GM21528 (cell line): ENCODE results near the gene MICALL2.

Experiments
- ATAC-seq: cut with Tn5 transposase; IDR thresholded peaks from one replicate; pipeline ENCODE4 v1.9.1; 2021; ENCODE audit warnings: mild to moderate bottlenecking, moderate library complexity; ENCODE audit not compliant: unreplicated experiment, low FRiP score

MICALL2 gene

DNA sequence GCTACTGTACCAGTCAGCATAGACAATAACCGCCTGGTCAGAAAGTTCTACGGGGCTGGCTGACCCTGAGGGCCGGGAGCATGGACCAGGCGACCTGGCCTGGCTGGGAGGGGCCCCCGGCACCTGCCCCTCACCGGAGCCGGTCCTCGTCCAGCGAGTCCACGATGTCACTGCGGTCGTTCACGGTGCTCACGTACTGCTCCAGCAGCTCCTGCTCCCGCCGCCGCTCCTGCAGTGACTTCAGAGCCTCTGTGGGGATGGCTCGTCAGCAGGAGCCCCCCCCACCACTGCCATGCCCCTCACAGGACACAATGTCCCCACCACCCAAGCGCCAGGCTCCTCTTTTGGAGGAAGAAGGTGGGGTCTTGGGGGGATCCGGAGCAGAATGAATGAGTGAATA is 22.7 kb downstream of the MICALL2 start:
- no peak for ATAC-seq

- ATAC-seq: no peak
These were observed 24.2 kb downstream of the MICALL2 start for GRCh38 chr7:1434891-1435670.

DNA sequence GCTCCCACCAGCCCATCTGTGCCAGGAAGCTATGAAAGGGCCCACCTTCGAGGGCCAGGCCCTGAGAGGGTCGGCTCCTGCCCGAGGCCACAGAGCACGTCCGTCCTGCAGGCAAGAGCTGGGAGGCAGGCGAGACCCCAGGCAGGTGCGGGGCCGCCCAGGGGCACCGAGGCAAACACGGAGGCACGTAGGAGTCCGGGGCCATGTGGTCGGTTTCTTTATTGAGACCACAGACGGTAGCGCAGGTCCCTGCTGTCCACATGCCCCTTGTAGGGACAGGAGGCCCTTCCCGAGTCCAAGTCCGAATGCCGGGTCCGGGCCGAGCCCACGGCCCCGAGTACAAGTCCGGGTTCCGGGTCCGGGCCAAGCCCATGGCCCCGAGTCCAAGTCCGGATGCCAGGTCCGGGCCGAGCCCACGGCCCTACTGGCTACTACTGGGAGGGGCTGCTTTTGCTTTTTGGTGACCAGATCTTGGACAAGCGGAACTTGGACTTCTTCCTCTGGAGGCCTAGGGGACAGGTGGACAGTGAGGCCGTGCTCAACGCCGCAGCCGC is 25.0 kb downstream of the MICALL2 start:
- no peak for ATAC-seq

DNA sequence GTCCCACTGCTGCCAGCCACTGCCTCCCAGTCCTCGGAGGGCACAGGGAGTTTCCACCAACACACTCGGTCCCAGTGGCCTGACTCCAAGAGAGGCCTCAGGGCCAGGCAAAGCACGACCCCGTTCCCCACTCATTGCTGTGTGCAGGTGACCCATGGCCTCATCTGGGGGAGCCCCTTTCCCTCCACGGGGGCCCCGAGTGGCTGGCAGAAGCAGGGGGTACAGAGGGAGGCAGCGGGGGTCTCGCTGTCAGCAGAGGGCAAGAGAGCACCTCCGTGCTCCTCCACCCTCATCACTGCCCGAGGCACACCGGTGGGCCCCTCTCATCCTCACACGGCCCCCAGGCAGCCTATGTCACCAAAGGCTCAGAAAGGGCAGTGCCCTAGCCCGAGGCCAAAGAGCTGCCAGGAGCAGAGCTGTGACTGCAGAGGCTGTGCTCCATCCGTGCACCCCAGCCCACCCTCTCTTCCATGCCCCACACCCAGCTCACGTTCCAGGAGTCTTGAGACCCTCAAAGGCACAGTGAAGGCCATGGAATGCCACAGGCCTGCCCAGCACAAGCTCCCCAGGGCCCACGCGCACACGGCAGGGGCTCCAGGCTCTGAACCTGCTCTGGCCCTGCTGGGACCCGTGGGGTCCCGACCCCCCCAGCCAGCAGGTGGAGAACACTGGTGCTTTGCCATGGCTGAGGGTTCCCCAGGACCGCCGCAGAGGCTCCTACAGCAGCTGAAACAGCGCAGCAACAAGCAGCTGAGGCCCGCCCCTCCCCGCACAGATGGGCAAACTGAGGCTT is 25.9 kb downstream of the MICALL2 start:
- no peak for ATAC-seq

- ATAC-seq: no peak
These were observed 26.7 kb downstream of the MICALL2 start for GRCh38 chr7:1432411-1433082.

- no peak for ATAC-seq
These were observed 27.5 kb downstream of the MICALL2 start for GRCh38 chr7:1431634-1432380.

- ATAC-seq: no peak
These were observed 28.0 kb downstream of the MICALL2 start for GRCh38 chr7:1431226-1431625.

- no peak for ATAC-seq
These were observed 29.0 kb downstream of the MICALL2 start for GRCh38 chr7:1430056-1430845.

DNA sequence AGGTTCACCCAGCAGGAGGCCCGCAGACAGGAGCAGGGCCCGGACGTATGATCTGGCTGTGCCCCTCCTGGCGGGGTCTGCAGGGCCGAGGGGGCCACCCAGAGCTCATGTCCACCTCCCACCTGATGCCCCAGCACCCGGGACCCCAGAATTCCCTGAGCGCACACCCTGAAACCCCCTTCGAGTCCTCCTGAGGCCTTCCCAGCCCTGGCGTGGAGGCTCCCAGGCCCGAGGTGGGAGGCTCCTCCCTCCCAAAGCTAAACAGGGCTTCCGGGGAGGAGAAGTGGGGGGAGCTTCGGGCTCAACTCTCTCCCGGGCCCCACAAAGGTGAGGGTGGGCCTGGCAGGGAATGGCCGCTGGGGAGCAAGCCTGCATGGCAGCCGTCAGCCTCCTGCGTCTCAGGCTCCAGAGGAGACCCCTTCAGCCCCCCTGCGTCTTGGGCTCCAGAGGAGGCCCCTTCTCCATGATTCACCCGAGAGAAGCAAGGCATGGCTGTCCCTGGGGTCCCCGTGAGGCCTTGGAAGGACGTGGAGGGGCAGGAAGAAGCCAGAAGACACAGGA is 30.2 kb downstream of the MICALL2 start:
- ATAC-seq: no peak

GRCh38 chr7:1427064-1427657 is 32.1 kb downstream of the MICALL2 start:
- ATAC-seq: no peak

- no peak for ATAC-seq
These were observed 32.8 kb downstream of the MICALL2 start for GRCh38 chr7:1426474-1426873.

GRCh38 chr7:1425292-1426136 is 33.8 kb downstream of the MICALL2 start:
- ATAC-seq: no peak

- no peak for ATAC-seq
These were observed 35.2 kb downstream of the MICALL2 start for GRCh38 chr7:1424041-1424440.

GRCh38 chr7:1423264-1423811 is 35.9 kb downstream of the MICALL2 start:
- ATAC-seq: no peak

GRCh38 chr7:1422512-1423263 is 36.6 kb downstream of the MICALL2 start:
- ATAC-seq: no peak

GRCh38 chr7:1421946-1422345 is 37.3 kb downstream of the MICALL2 start:
- no peak for ATAC-seq
